K562 (cell line): ENCODE data around the gene SEC61A1. TPM values are rescaled to one million over a fixed set of nuclear protein-coding genes. Genes with fewer than 3 reads are reported as not detected.

Experiments
- ATF1 ChIP-seq, 2 experiments: fragments of 450-650 bp in 1 of 2; IDR thresholded peaks; 2 replicates each; pipeline ENCODE4 v1.6.1; 2016; ENCODE audit warnings: missing compliant biosample characterization in 1 of 2, missing genetic modification characterization in 1 of 2
- BRCA1 ChIP-seq, 2 experiments: fragments of 450-650 bp in 1 of 2; sonication (generic) in 1 of 2; formaldehyde crosslinking in 1 of 2; IDR thresholded peaks; 2 replicates each; pipeline versions ENCODE4 v1.5.0 to v1.6.1; 2017 to 2020; ENCODE audit warnings: mild to moderate bottlenecking in 1 of 2, missing genetic modification reagents in 1 of 2
- DIDO1 ChIP-seq: fragments of 450-650 bp; IDR thresholded peaks from 2 replicates; pipeline ENCODE4 v1.6.1; 2016; ENCODE audit warnings: low read depth, missing biosample characterization, missing genetic modification characterization
- EHMT2 ChIP-seq: fragments of 450-650 bp; IDR thresholded peaks from 2 replicates; pipeline ENCODE4 v1.6.1; 2018; ENCODE audit warnings: antibody characterized with exemption
- FOXK2 ChIP-seq, 2 experiments: fragments of 450-650 bp; IDR thresholded peaks in 1 of 2; conservative IDR thresholded peaks in 1 of 2; 2 replicates each; pipeline ENCODE4 v1.6.1; 2016; ENCODE audit warnings: low read depth in 2 of 2, mild to moderate bottlenecking in 1 of 2
- FOXP1 ChIP-seq: sonication (generic); formaldehyde crosslinking; IDR thresholded peaks from 2 replicates; pipeline ENCODE4 v1.8.0; 2022; ENCODE audit warnings: mild to moderate bottlenecking, missing genetic modification reagents
- KAT2B ChIP-seq: IDR thresholded peaks from one replicate; pipeline ENCODE4 v1.6.1; 2012; ENCODE audit warnings: low read depth, mild to moderate bottlenecking, control low read depth, inconsistent platforms, low read length, moderate library complexity
- KDM4B ChIP-seq, 2 experiments: fragments of 450-650 bp in 1 of 2; sonication (generic) in 1 of 2; IDR thresholded peaks; 2 replicates each; pipeline ENCODE4 v1.6.1; 2016 to 2017; ENCODE audit warnings: borderline replicate concordance in 2 of 2, antibody characterized with exemption in 1 of 2, low read depth in 1 of 2, mild to moderate bottlenecking in 1 of 2
- NCOA4 ChIP-seq: fragments of 450-650 bp; IDR thresholded peaks from 2 replicates; pipeline ENCODE4 v1.6.1; 2018; ENCODE audit warnings: mild to moderate bottlenecking; ENCODE audit not compliant: partially characterized antibody
- NR1H2 ChIP-seq: sonication (generic); formaldehyde crosslinking; IDR thresholded peaks from 2 replicates; pipeline ENCODE4 v1.4.0; 2020; ENCODE audit warnings: mild to moderate bottlenecking, missing genetic modification reagents
- NR2C1 ChIP-seq, 2 experiments: fragments of 450-650 bp; IDR thresholded peaks; 2 replicates each; pipeline ENCODE4 v1.6.1; 2017; ENCODE audit warnings: mild to moderate bottlenecking in 2 of 2, antibody characterized with exemption in 1 of 2, inconsistent platforms in 1 of 2, missing compliant biosample characterization in 1 of 2, missing genetic modification characterization in 1 of 2
- PHB2 ChIP-seq: fragments of 450-650 bp; IDR thresholded peaks from 2 replicates; pipeline ENCODE4 v1.6.1; 2017; ENCODE audit warnings: low read depth
- RAD21 ChIP-seq, 2 experiments: fragments of 250-450 bp in 1 of 2; fragments of 450-650 bp in 1 of 2; sonication (Bioruptor Pico) in 1 of 2; formaldehyde crosslinking in 1 of 2; IDR thresholded peaks in 1 of 2; conservative IDR thresholded peaks in 1 of 2; 2 replicates each; pipeline versions ENCODE4 v1.4.0 to v1.8.0; 2020 to 2022; ENCODE audit warnings: mild to moderate bottlenecking in 2 of 2, moderate library complexity in 1 of 2
- SMARCA4 ChIP-seq: fragments of 450-650 bp; IDR thresholded peaks from 2 replicates; pipeline ENCODE4 v1.6.1; 2016
- SRSF9 ChIP-seq: fragments of 200-400 bp; formaldehyde crosslinking; IDR thresholded peaks from 2 replicates; pipeline ENCODE4 v1.6.1; 2017; ENCODE audit warnings: low read depth, low read length, borderline replicate concordance
- TCF7L2 ChIP-seq: fragments of 150-350 bp; IDR thresholded peaks from 2 replicates; pipeline ENCODE4 v1.6.1; 2016; ENCODE audit warnings: low read depth, mild to moderate bottlenecking, low read length, moderate library complexity
- THRAP3 ChIP-seq: fragments of 450-650 bp; IDR thresholded peaks from 2 replicates; pipeline ENCODE4 v1.6.1; 2016; ENCODE audit warnings: mild to moderate bottlenecking, inconsistent platforms, borderline replicate concordance
- TOE1 ChIP-seq, 2 experiments: fragments of 450-650 bp in 1 of 2; sonication (generic) in 1 of 2; formaldehyde crosslinking in 1 of 2; IDR thresholded peaks; 2 replicates each; pipeline versions ENCODE4 v1.7.1 to v1.8.0; 2016 to 2022; ENCODE audit warnings: borderline replicate concordance in 2 of 2, mild to moderate bottlenecking in 2 of 2, antibody characterized with exemption in 1 of 2, inconsistent platforms in 1 of 2, low read depth in 1 of 2, missing genetic modification reagents in 1 of 2, moderate library complexity in 1 of 2
- ZNF175 ChIP-seq: fragments of 200-800 bp; sonication (Bioruptor generic); IDR thresholded peaks from 2 replicates; pipeline ENCODE4 v1.6.1; 2016; ENCODE audit warnings: low read depth, mild to moderate bottlenecking, missing genetic modification characterization, missing compliant biosample characterization
- ZNF274 ChIP-seq: IDR thresholded peaks from 2 replicates; pipeline ENCODE4 v1.6.1; 2011; ENCODE audit warnings: low read depth, mild to moderate bottlenecking, low read length, moderate library complexity, borderline replicate concordance
- ZNF655 ChIP-seq: fragments of 250-450 bp; sonication (Bioruptor Pico); IDR thresholded peaks from 2 replicates; pipeline ENCODE4 v1.5.0; 2021
- ZZZ3 ChIP-seq: fragments of 450-650 bp; IDR thresholded peaks from 2 replicates; pipeline ENCODE4 v1.6.1; 2016; ENCODE audit warnings: antibody characterized with exemption, mild to moderate bottlenecking, moderate library complexity
- polyA plus RNA-seq, 8 experiments: library from polyadenylated mRNA; depleted of rRNA in 4 of 8; stranded (reverse) in 5 of 8; unstranded in 3 of 8; fragments of >200 nt; fragmentation: Nextera tagmentation in 2 of 8; fragmentation: Illumina TruSeq in 1 of 8; extraction: Ambion mirVana in 2 of 8; extraction: Trizol in 1 of 8; gene quantifications; 2 replicates each; pipeline versions ENCODE4 v1.2.1 to v1.2.3, GENCODE V29; 2011 to 2014; ENCODE audit warnings: inconsistent platforms in 1 of 8, missing spikeins in 1 of 8
- total RNA-seq, 7 experiments: library from RNA; depleted of rRNA in 6 of 7; stranded (reverse); fragments of >200 nt in 6 of 7; fragmentation: Illumina TruSeq in 2 of 7; extraction: Trizol in 2 of 7; gene quantifications; 2 replicates each; pipeline versions ENCODE4 v1.2.1 to v1.2.3, GENCODE V29; 2011 to 2021; ENCODE audit warnings: low replicate concordance in 1 of 7
- TF ChIP-seq, protein P1 (sequence below), 2 experiments: fragments of 450-650 bp in 1 of 2; sonication (generic) in 1 of 2; formaldehyde crosslinking; conservative IDR thresholded peaks; 2 replicates each; pipeline versions ENCODE4 v1.4.0 to v1.8.1; 2020 to 2022; ENCODE audit warnings: mild to moderate bottlenecking in 1 of 2, missing genetic modification reagents in 1 of 2
- TF ChIP-seq, protein P2 (sequence below): sonication (generic); formaldehyde crosslinking; IDR thresholded peaks from 2 replicates; pipeline ENCODE4 v1.8.0; 2022; ENCODE audit warnings: mild to moderate bottlenecking, missing genetic modification reagents

Gene SEC61A1
- total and polyA plus RNA-seq, 9 of the 15 experiments (the other 6 are each of a cell fraction or from before 2014, with no cell fraction given), result 1.9 to 140 (median 79.1) TPM

DNA sequence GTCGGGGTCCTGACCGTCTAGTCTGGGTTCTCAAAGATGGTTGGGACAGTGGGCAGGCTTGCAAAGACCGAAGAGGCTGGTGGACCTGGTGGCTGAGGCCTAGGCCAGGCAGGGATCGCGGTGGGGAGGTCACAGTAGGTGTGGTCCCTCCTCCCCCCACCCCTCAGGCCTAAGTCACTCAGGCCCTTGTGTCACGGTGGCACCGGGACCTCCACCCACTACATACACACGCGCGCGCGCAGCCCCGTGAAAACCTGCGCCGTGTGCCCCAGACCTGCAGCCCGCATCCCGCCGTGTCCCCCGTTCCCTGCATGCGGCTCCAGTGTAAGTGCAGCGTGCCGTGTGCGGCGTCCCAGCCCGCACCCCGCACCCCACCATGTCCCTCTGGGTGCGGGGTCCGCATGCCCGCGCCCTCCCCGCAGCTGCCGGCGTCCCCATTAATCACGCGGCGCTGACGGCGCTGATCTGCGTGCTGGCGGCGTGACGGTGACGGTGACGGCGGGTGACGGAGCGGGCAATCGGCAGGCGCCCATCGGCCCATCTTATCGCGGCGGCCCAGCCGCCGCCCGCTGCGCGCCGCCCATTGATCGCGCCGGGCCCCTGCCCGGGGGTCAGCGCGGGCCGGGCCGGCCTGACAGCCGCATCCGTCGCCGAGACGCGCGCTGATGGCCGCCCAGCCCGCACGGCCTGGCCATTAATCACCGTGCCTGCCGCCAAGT lies 24.4 kb downstream of the SEC61A1 start (continued):
- TF ChIP-seq BRCA1 (IDR thresholded peaks at IDR 0.05) (no peak), BRCA1 (CRISPR knock-in tag; IDR thresholded peaks at IDR 0.05) (no peak), FOXP1 (no peak), RAD21 (CRISPR knock-in tag; conservative IDR thresholded peaks at IDR 0.05 in 1 of 2, IDR thresholded peaks at IDR 0.05 in 1 of 2) (no peak), NR2C1 (IDR thresholded peaks at IDR 0.05) (no peak), NR2C1 (tag; IDR thresholded peaks at IDR 0.05) (no peak), NR1H2 (no peak), ZNF274 (no peak), ZNF655 (CRISPR knock-in tag) (no peak), EHMT2 (no peak), TCF7L2 (no peak), NCOA4 (no peak), THRAP3 (no peak), SMARCA4 (no peak), TOE1 (IDR thresholded peaks at IDR 0.05; ENCODE audit: borderline replicate concordance) (no peak), TOE1 (CRISPR knock-in tag; IDR thresholded peaks at IDR 0.05; ENCODE audit: borderline replicate concordance, low read depth) (no peak), PHB2 (no peak), SRSF9 (no peak), ZZZ3 (no peak), ZNF175 (peak; percentile 62; the same call in 1 of the 2 replicates), FOXK2 (conservative IDR thresholded peaks at IDR 0.05 in 1 of 2, IDR thresholded peaks at IDR 0.05 in 1 of 2; ENCODE audit: low read depth in 2 of 2) (no peak), KDM4B (IDR thresholded peaks at IDR 0.05; ENCODE audit: borderline replicate concordance in 2 of 2, low read depth in 1 of 2) (no peak), ATF1 (CRISPR knock-in tag; IDR thresholded peaks at IDR 0.05) (peak; percentile 51), ATF1 (tag; IDR thresholded peaks at IDR 0.05) (peak; percentile 95), DIDO1 (tag) (no peak), KAT2B (no peak)
- TF ChIP-seq, protein P1, sequence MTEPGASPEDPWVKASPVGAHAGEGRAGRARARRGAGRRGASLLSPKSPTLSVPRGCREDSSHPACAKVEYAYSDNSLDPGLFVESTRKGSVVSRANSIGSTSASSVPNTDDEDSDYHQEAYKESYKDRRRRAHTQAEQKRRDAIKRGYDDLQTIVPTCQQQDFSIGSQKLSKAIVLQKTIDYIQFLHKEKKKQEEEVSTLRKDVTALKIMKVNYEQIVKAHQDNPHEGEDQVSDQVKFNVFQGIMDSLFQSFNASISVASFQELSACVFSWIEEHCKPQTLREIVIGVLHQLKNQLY (CRISPR knock-in tag; conservative IDR thresholded peaks at IDR 0.05), result no peak
- TF ChIP-seq, protein P2, sequence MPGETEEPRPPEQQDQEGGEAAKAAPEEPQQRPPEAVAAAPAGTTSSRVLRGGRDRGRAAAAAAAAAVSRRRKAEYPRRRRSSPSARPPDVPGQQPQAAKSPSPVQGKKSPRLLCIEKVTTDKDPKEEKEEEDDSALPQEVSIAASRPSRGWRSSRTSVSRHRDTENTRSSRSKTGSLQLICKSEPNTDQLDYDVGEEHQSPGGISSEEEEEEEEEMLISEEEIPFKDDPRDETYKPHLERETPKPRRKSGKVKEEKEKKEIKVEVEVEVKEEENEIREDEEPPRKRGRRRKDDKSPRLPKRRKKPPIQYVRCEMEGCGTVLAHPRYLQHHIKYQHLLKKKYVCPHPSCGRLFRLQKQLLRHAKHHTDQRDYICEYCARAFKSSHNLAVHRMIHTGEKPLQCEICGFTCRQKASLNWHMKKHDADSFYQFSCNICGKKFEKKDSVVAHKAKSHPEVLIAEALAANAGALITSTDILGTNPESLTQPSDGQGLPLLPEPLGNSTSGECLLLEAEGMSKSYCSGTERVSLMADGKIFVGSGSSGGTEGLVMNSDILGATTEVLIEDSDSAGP (CRISPR knock-in tag), result no peak
